Activated CD4-positive, alpha-beta T cell treated with anti-CD3 and anti-CD28 coated beads, Interleukin-2, amount 10 ng/mL, durations not matched to agents 7 days and 5 days (primary cell): ENCODE results near the gene FAM107A. TPM values are rescaled to one million over a fixed set of nuclear protein-coding genes. Genes with fewer than 3 reads are reported as not detected.

Experiments used
- CTCF ChIA-PET: fragments of 350-600 bp; sonication (Branson Sonifier 250); formaldehyde crosslinking; loops from one replicate; lab custom pipeline; 2021; ENCODE audit warnings: antibody characterized with exemption; lab: Charles Lee
- POLR2A ChIA-PET: fragments of 350-600 bp; sonication (Branson Sonifier 250); formaldehyde crosslinking; loops from one replicate; lab custom pipeline; 2021; ENCODE audit warnings: antibody characterized with exemption; lab: Charles Lee
- DNase-seq: peaks from one replicate; pipeline ENCODE4 v3.0.0-alpha.2; 2020
- H3K27ac Mint-ChIP-seq: one replicate; pipeline ENCODE4 v1.8.0; 2021; ENCODE audit warnings: mild to moderate bottlenecking, moderate library complexity, mixed read lengths
- H3K27me3 Mint-ChIP-seq: one replicate; pipeline ENCODE4 v1.8.0; 2021; ENCODE audit warnings: mixed read lengths
- H3K36me3 Mint-ChIP-seq: one replicate; pipeline ENCODE4 v1.8.0; 2021; ENCODE audit warnings: low read depth, mixed read lengths
- H3K4me1 Mint-ChIP-seq: one replicate; pipeline ENCODE4 v1.8.0; 2021; ENCODE audit warnings: mixed read lengths
- H3K4me3 Mint-ChIP-seq: one replicate; pipeline ENCODE4 v1.8.0; 2021; ENCODE audit warnings: mild to moderate bottlenecking, moderate library complexity, mixed read lengths
- H3K9me3 Mint-ChIP-seq: one replicate; pipeline ENCODE4 v1.8.0; 2021; ENCODE audit warnings: mixed read lengths
- total RNA-seq, 2 experiments: library from RNA; stranded (reverse); gene quantifications; one replicate each; pipeline ENCODE4 v1.2.3, GENCODE V29; 2021

FAM107A gene
- total RNA-seq, 2 experiments from 2014 or later = not detected

DNA sequence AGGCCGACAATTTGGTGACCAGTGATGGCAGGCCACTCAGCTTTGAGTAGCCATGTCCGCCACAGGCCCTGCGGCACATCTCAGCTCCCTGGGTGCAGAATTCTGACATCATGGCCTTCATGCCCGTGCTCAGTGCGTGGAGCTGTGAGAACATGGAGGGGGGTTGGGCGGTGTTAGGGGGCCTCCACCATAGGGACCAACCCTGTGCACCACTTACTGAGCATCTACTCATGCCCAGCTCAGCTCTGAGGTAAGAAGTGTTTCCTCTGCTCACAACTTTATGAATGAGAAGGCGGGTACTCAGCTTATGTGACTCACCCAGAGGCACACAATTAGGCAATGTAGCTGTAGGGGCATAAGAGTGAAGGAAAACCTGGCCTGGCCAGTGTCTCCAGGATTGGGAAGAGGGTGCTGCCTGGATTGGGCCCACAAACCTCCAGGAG is 50.7 kb downstream of the FAM107A start:
- CTCF ChIA-PET = interaction anchor here (1.1 to 2.0 kb wide), 2 partner anchors 13 to 54 kb away, joined by 5 read pairs; no protein-coding TSS in a partner anchor
- no peaks in the 10 kb centered on the region for H3K36me3 Mint-ChIP-seq
- no peaks in the 10 kb centered on the region for H3K27me3 Mint-ChIP-seq
- no peak for DNase-seq
- H3K4me1 Mint-ChIP-seq = no peaks in the 10 kb centered on the region
- POLR2A ChIA-PET = no interaction called here
- no peak overlapping the region for H3K27ac Mint-ChIP-seq
- H3K9me3 Mint-ChIP-seq = no peaks in the 10 kb centered on the region
- no peak overlapping the region for H3K4me3 Mint-ChIP-seq

DNA sequence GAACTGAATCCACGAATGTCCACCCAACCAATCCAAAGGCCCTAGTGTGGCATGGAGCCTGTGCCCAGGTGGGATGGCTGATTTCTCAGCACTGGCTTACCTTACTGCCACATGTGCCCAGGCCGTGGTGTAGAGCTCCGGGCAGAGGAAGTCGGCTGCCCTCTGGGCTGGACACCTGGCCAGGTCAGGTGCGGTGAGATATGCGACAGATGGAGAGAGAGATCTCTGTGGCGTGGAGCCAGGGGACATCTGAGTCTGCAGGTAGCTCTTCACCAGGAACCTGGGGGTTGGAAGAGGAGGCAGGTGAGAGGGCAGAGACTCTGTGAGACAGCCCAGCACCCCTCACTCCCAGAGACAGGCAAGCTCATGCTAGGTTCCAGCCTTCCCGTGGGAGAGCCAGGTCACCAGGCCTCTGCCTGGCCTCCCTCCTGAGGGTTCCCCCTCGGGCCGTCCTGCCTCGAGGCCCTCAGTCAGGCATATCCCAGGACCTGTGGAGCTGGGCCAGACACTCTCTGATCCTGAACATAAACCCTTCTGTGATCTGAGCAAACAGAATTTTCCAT is 52.8 kb downstream of the FAM107A start:
- Mint-ChIP-seq H3K36me3 (no peaks in the 10 kb centered on the region), H3K4me1 (no peaks in the 10 kb centered on the region), H3K27me3 (no peaks in the 10 kb centered on the region), H3K9me3 (no peaks in the 10 kb centered on the region), H3K27ac (no peak overlapping the region), H3K4me3 (no peak overlapping the region)
- ChIA-PET CTCF (no interaction called here), POLR2A (no interaction called here)
- DNase-seq = no peak

- Mint-ChIP-seq H3K27me3 (no peaks in the 10 kb centered on the region), H3K27ac (no peak overlapping the region), H3K9me3 (no peaks in the 10 kb centered on the region), H3K36me3 (no peaks in the 10 kb centered on the region), H3K4me3 (no peak overlapping the region), H3K4me1 (no peaks in the 10 kb centered on the region)
- CTCF ChIA-PET = interaction anchor here (0.8 to 1.6 kb wide), 3 partner anchors 8 to 217 kb away, joined by 3 to 5 read pairs (median 3); partner anchors contain the start of genes HTD2 and RPP14
- POLR2A ChIA-PET = no interaction called here
- no peak for DNase-seq
Measured at GRCh38 chr3:58522759-58523425, 54.3 kb downstream of the FAM107A start.

DNA sequence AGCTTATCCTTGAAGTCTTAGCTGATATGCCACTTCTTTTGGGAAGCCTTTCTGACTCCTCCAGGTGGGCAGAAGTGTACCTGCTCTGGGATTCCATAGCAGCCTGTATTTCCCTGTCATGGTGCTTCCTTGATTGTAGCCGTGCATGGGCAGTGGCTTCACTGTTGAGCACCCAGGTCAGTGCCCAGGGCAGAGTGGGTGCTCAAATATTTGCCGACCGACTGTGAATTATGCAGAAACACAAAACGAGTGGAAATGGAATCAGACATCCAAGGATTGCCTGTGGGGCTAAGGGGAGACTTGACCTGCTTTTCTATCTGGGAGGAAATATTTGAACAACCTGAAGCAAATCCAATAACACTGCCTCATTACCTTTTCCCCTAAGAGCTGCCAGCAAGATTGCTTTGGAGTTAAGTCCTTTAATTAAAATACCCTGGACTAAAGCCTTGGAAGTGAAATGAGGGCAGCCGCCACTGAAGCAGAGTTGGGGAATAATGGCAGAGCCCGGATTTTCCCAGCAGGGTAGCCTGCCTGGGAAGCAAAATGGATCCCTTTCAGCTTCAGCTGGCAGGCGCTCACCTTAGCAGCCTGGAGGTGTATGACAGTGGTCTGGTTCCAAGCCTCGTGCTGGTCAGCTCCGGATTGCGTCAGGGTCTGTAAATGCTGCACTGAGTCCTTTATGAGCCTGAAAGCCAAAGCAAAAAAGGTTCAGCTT is 55.1 kb downstream of the FAM107A start:
- Mint-ChIP-seq H3K4me3 (no peak overlapping the region), H3K9me3 (no peaks in the 10 kb centered on the region), H3K36me3 (no peaks in the 10 kb centered on the region), H3K27ac (no peak overlapping the region), H3K4me1 (no peaks in the 10 kb centered on the region), H3K27me3 (no peaks in the 10 kb centered on the region)
- CTCF ChIA-PET = interaction anchor here (0.8 to 1.6 kb wide), 3 partner anchors 9 to 216 kb away, joined by 3 to 5 read pairs (median 3); partner anchors contain the start of genes HTD2 and RPP14
- POLR2A ChIA-PET = no interaction called here
- no peak for DNase-seq

DNA sequence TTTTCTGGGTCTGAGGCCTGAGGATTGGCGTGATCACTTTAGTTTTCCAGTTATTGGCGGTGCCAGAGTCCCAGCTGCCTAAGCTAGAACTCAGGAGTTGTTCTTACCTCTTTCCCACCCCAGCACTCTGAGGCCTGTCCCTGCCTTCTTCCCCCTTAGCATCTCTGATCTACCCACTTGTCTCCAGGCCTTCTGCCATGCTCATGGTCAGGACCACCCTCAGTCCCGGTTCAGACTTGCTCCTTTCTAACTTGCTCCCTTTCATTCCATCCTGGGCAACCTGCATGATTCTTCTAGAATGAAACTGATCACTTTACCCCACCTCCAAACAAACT is 55.9 kb downstream of the FAM107A start:
- no peaks in the 10 kb centered on the region for H3K4me1 Mint-ChIP-seq
- H3K9me3 Mint-ChIP-seq = no peaks in the 10 kb centered on the region
- no peaks in the 10 kb centered on the region for H3K36me3 Mint-ChIP-seq
- ChIA-PET CTCF (no interaction called here), POLR2A (no interaction called here)
- no peak overlapping the region for H3K27ac Mint-ChIP-seq
- DNase-seq = no peak
- H3K27me3 Mint-ChIP-seq = no peaks in the 10 kb centered on the region
- no peak overlapping the region for H3K4me3 Mint-ChIP-seq

DNA sequence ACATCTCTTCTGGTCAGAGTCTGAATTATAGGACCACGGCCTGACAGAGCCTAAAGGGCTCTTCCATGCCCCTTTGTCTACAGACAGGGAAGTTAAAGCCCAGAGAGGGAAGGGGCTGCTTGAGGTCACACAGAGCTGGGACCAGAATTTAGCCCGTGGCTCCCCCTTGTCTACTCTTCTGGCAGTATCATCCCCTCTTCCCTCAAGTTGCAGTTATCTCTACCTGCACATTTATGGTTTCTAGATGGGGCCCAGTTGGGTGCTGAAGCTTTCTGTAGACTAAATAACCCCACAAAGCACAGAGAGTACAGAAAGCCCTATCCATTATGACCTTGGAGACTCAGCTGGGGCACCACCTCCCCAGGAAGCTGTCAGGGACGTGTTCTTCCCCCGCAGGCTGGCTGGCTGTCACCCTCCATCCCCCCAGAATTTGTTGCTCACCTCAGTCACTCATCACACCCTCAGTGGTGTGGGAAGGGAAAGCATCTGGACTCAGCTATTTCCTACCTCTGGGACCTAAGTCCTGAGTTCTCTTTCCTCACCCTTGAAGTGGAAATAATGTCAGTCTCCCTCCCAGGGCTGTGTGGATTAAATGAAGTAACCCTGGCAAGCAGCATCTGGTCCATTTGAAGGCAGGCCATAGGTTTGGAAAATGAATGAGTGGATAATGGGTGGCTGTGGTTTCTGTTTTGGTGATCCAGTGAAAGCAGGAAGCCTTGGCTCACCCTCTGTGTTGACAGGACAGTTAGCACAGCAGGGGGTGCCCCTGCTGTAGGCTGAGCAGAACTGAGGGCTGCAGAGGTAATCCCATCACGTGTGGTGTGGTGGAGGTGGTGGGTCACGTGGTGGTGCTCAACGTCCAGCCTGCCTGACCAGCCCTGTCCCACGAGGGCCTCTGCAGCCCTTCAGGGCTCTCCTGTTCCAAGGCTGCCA is 56.5 kb downstream of the FAM107A start:
- H3K27ac Mint-ChIP-seq = no peak overlapping the region
- ChIA-PET CTCF (interaction anchor here (1.4 kb wide), 1 partner anchor 15 kb away, joined by 3 read pairs; no protein-coding TSS in a partner anchor), POLR2A (no interaction called here)
- no peaks in the 10 kb centered on the region for H3K4me1 Mint-ChIP-seq
- no peak for DNase-seq
- H3K9me3 Mint-ChIP-seq = no peaks in the 10 kb centered on the region
- no peaks in the 10 kb centered on the region for H3K36me3 Mint-ChIP-seq
- no peaks in the 10 kb centered on the region for H3K27me3 Mint-ChIP-seq
- no peak overlapping the region for H3K4me3 Mint-ChIP-seq

GRCh38 chr3:58519668-58520402 is 57.4 kb downstream of the FAM107A start:
- Mint-ChIP-seq H3K9me3 (no peaks in the 10 kb centered on the region), H3K27me3 (no peaks in the 10 kb centered on the region), H3K4me3 (no peak overlapping the region), H3K36me3 (no peaks in the 10 kb centered on the region), H3K4me1 (no peaks in the 10 kb centered on the region), H3K27ac (no peak overlapping the region)
- ChIA-PET CTCF (interaction anchor here (1.1 to 1.4 kb wide), 3 partner anchors 12 to 224 kb away, joined by 3 to 4 read pairs (median 3); no protein-coding TSS in a partner anchor), POLR2A (interaction anchor here (0.6 kb wide), 2 partner anchors 29 to 59 kb away, joined by 4 read pairs; no protein-coding TSS in a partner anchor)
- DNase-seq = no peak

- Mint-ChIP-seq H3K4me1 (no peaks in the 10 kb centered on the region), H3K4me3 (no peak overlapping the region)
- POLR2A ChIA-PET = no interaction called here
Measured at GRCh38 chr3:58518291-58518789, 58.9 kb downstream of the FAM107A start.

GRCh38 chr3:58514405-58514804 is 62.8 kb downstream of the FAM107A start:
- Mint-ChIP-seq H3K36me3 (no peaks in the 10 kb centered on the region), H3K4me3 (no peak overlapping the region), H3K9me3 (no peaks in the 10 kb centered on the region), H3K27ac (no peak overlapping the region), H3K4me1 (no peaks in the 10 kb centered on the region), H3K27me3 (peaks cover 2% of the 10 kb centered on the region)
- POLR2A ChIA-PET = no interaction called here
- CTCF ChIA-PET = interaction anchor here (1.2 kb wide), 1 partner anchor 28 kb away, joined by 3 read pairs; no protein-coding TSS in a partner anchor
- no peak for DNase-seq

More at GRCh38 chr3:58518291-58518789, 58.9 kb downstream of the FAM107A start:
- Mint-ChIP-seq H3K27me3 (peaks cover 2% of the 10 kb centered on the region), H3K9me3 (no peaks in the 10 kb centered on the region), H3K27ac (no peak overlapping the region), H3K36me3 (no peaks in the 10 kb centered on the region)
- DNase-seq = no peak
- CTCF ChIA-PET = interaction anchor here (0.8 to 1.1 kb wide), 2 partner anchors 10 to 286 kb away, joined by 3 read pairs; no protein-coding TSS in a partner anchor
